ENCODE data around the gene KRTAP13-2. TPM values are rescaled to one million over a fixed set of nuclear protein-coding genes. Genes with fewer than 3 reads are reported as not detected.

The KRTAP13-2 gene
- total and polyA plus RNA-seq, 2 of the 4 experiments (the other 2 are of a cell fraction) = not detected

GRCh38 chr21:30382201-30382600, 10.1 kb upstream of the KRTAP13-2 start:
- Histone ChIP-seq H3K18ac (ENCODE audit: low read depth, low read length) (no peak overlapping the region), H3K4me2 (ENCODE audit: low read depth, low read length) (no peak overlapping the region), H3K27ac (ENCODE audit: insufficient read depth, low read length) (no peak overlapping the region), H2AK5ac (ENCODE audit: low read depth, low read length) (no peak overlapping the region), H3K4me3 (ENCODE audit: insufficient read depth, low read depth, low read length) (no peak overlapping the region), H3K79me1 (ENCODE audit: low read depth in 1 of 2, low read length in 2 of 2) (no peaks in the 10 kb centered on the region), H2AFZ (replicated peaks; ENCODE audit: low read length, poor library complexity) (no peak overlapping the region), H4K91ac (ENCODE audit: insufficient read depth, low read depth, low read length) (no peak overlapping the region), H3K27me3 (ENCODE audit: control insufficient read depth, insufficient read depth, low read length) (no peaks in the 10 kb centered on the region), H3K23ac (ENCODE audit: low read depth, low read length) (no peak overlapping the region), H3K14ac (replicated peaks; ENCODE audit: low read depth, low read length) (no peak overlapping the region), H3K4me1 (ENCODE audit: control insufficient read depth, insufficient read depth, low read length) (no peaks in the 10 kb centered on the region), H2BK15ac (ENCODE audit: low read depth, low read length) (no peak overlapping the region), H3K4ac (ENCODE audit: low read depth, low read length) (no peak overlapping the region), H3K9me1 (ENCODE audit: insufficient read depth, low read length) (no peaks in the 10 kb centered on the region), H4K5ac (ENCODE audit: low read depth, low read length) (no peak overlapping the region), H2BK120ac (ENCODE audit: low read depth, low read length) (no peak overlapping the region), H4K8ac (ENCODE audit: low read depth in 2 of 2, low read length in 2 of 2) (no peak overlapping the region), H2BK5ac (ENCODE audit: low read depth, low read length, poor library complexity, severe bottlenecking) (no peak overlapping the region), H3K56ac (ENCODE audit: extremely low read depth, insufficient read depth, low read length) (no peak overlapping the region), H3K9me3 (ENCODE audit: control insufficient read depth, insufficient read depth, low read length) (peaks cover 12% of the 10 kb centered on the region), H2AK9ac (replicated peaks; ENCODE audit: low read depth, low read length, poor library complexity) (no peak overlapping the region), H4K20me1 (ENCODE audit: insufficient read depth, low read length) (no peaks in the 10 kb centered on the region), H3K9ac (ENCODE audit: low read depth, low read length) (no peak overlapping the region), H2BK20ac (ENCODE audit: low read depth, low read length) (no peak overlapping the region), H3K36me3 (ENCODE audit: control insufficient read depth, insufficient read depth, low read length) (no peaks in the 10 kb centered on the region)
- DNase-seq (no peak), ATAC-seq (ENCODE audit: low read depth) (no peak)
- dilution Hi-C loops (cut with HindIII; ENCODE audit: low sequenced_read_pairs, unreplicated experiment) = no loop called here
- TF ChIP-seq RCOR1 (IDR thresholded peaks at IDR 0.05; ENCODE audit: insufficient replicate concordance, low read length) (no peak), MAFK (IDR thresholded peaks at IDR 0.05; ENCODE audit: low read depth, low read length) (no peak), MAZ (IDR thresholded peaks at IDR 0.05; ENCODE audit: borderline replicate concordance, low read depth, low read length) (no peak), BHLHE40 (IDR thresholded peaks at IDR 0.05; ENCODE audit: low read depth, low read length) (no peak), RFX5 (IDR thresholded peaks at IDR 0.05; ENCODE audit: low read depth, low read length) (no peak), CTCF (conservative IDR thresholded peaks at IDR 0.05; ENCODE audit: low read depth, low read length) (no peak), ELK1 (IDR thresholded peaks at IDR 0.05; ENCODE audit: borderline replicate concordance, low read depth, low read length) (no peak), NFE2L2 (IDR thresholded peaks at IDR 0.05; ENCODE audit: low read depth, low read length) (no peak), CEBPB (IDR thresholded peaks at IDR 0.05; ENCODE audit: low read depth, low read length) (no peak), MXI1 (IDR thresholded peaks at IDR 0.05; ENCODE audit: borderline replicate concordance, low read depth, low read length) (no peak), POLR2A (IDR thresholded peaks at IDR 0.05; ENCODE audit: low read depth, low read length) (no peak), SMC3 (IDR thresholded peaks at IDR 0.05; ENCODE audit: low read depth, low read length) (no peak), CHD1 (IDR thresholded peaks at IDR 0.05; ENCODE audit: low read depth, low read length) (no peak), RAD21 (IDR thresholded peaks at IDR 0.05; ENCODE audit: low read length) (no peak), USF2 (IDR thresholded peaks at IDR 0.05; ENCODE audit: low read depth, low read length) (no peak), FOS (IDR thresholded peaks at IDR 0.05; ENCODE audit: low read depth, low read length) (no peak)
- intact Hi-C loops (cut with micrococcal nuclease) = no loop called here
- ChIA-PET CTCF (no interaction called here), POLR2A (ENCODE audit: unreplicated experiment) (no interaction called here)
- in situ Hi-C loops (cut with MboI; ENCODE audit: low sequenced_read_pairs) = no loop called here
- WGBS, 2 experiments (ENCODE audit: extremely low coverage in 2 of 2, insufficient read length in 1 of 2) = no CpG with 5 or more reads among the region's 1 CpG
- no TSS peak for BruUV-seq (replicated peaks)

Measured in IMR-90 (cell line).